Bone marrow (tissue), 2 donors: ENCODE data around the gene HSD11B2.

ENCODE experiments used
- DNase-seq, 2 donors: peaks; one replicate each; lab custom pipeline; 2025; lab: John Stamatoyannopoulos, UW

Gene HSD11B2

GRCh38 chr16:67451704-67452435 lies 20.9 kb downstream of the HSD11B2 start:
- no peak for DNase-seq

GRCh38 chr16:67454104-67454503 lies 23.2 kb downstream of the HSD11B2 start:
- no peak for DNase-seq

DNA sequence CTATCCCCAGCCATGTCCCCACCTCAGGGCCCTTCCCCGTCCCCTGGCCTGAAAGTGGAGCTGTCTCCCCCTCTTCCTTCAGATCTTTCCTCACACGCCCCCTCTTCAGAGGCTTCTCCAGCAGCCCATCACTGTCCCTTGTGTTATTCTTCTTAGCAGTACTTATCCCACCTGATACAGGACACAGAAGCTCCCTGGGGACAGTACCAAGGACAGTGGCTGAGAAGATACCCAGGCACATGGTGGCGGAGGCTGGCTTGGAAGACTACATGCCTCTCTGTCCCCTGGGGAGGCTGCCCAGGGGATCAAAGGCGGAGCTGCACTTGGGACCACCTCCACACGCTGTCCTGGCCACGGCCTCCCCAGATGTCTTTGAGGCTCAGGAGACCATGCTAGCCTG lies 23.9 kb downstream of the HSD11B2 start:
- no peak for DNase-seq

DNA sequence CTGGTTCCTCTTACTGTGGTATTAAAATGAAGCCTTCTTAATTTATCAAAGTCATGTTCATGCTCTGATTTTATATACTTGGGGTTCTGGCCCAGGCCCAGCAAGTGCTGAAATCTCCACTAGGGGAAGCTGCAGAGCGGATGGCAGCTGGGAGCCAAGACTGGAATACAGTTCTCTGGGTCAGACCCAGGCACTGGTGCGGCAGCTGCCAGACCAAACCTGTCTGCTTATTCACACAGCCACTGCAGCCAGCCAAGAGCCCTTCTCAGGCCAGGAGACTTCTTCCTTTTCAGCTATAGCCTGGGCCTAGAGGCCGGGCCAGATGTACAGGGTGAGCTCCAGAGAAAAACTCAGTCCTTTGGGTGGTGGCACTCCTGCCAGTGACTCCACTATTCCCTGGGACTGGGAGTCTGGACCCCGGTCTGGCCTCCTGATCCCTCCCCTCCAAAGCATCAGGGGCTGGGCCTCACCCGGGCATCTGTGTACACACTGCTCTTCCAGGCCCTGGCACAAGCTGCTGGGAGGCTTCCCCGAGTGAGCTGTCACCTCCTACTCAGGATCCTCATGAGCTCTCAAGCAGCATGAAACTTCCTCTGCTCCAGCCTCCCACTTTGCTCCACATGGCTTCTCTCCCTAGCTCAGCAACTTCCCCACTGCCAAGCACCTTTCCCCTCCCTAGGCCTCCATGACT lies 25.6 kb downstream of the HSD11B2 start:
- DNase-seq: no peak

GRCh38 chr16:67457611-67458010 lies 26.7 kb downstream of the HSD11B2 start:
- no peak for DNase-seq

DNA sequence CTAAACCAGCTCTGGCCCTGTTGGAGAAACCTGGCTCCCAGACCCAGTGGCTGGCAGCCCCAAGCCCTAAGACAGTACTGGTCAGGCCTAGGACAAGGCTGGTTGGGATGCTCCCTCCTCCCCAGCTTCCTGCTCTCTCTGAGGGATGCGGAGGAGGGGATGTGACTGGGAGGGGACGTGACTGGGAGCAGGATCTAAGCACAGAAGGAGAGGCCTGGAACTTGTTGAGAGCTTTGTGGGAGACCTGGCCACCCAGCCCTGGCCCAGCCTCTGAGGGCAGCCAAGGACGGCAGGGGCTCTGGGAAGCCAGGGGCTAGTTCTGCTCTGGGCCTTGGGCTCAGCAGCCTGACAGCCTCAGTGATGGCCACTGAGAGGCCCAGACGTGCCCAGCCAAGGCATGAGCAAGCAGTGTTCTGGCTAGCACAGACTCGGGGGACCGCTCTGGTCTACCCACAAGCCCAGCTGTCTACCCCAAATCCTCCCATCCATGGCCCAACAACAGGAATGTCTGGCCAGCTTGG lies 27.3 kb downstream of the HSD11B2 start:
- DNase-seq: no peak

GRCh38 chr16:67459066-67459860 lies 28.3 kb downstream of the HSD11B2 start:
- DNase-seq: no peak

DNA sequence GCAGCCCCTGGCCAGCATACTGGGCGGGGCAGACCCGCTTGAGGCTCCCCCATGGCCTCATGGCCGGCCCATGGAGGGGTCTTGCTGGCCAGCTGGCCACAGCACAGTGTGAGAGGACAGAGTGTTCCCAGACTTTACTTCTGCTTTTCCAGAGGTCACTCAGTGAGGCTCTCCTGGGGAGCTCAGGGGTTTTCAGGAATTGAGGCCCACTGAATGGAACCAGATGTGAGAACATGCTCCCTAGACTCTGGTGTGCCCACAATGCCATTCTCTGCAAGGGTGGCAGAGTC lies 28.9 kb downstream of the HSD11B2 start:
- no peak for DNase-seq

- DNase-seq: no peak
Measured at GRCh38 chr16:67460168-67460567, 29.2 kb downstream of the HSD11B2 start.

DNA sequence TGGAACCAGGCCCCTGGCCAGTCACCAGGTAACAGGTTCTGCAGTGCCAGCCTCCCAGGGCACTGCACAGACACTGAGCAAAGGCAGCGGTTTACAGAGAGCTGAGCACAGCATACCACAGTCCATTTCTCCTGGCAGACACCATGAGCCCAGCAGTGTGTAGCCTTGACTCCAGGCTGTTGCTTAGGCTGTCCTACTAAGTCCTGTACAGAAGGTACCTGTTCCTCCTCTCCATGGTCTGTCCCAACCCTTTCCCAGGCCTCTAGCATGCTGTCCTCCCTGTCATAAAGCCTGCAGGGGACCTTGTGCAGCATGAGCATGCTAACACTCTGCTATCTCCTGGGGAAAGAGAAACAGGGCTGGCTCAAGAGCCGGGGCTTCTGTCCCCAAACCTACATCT lies 30.0 kb downstream of the HSD11B2 start:
- no peak for DNase-seq

DNA sequence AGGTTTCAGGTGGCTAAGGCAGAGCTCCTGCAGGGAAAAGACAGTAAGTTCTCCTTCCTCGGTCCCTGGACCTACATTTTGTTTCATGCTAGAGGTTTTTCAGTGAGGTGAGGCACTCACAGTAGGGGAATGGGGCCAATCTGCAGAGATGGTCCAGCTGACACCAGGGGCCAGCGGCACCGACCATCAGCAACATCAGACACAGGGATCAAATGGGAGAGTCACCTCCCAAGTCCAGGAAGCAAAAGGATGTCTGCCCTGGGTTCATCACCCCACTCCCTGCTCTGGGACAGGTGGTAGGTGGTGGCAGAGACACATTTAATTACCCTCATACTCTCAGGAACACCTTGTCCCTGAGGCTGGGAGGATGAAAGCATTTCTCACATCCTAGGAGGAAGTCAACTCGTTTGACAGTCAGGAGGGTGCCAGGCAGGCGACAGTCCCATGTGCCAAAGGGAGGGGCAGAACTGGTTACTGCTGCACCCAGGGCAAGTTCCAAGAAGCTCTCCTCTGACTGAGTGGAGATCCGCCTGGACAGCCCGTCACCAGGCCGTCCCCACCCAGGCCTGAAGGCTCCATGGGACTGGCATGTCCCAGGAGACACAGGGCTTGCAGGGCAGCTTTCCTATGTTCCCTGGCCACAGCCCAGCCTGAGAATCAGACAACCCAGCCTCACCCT lies 30.8 kb downstream of the HSD11B2 start:
- DNase-seq: no peak

DNA sequence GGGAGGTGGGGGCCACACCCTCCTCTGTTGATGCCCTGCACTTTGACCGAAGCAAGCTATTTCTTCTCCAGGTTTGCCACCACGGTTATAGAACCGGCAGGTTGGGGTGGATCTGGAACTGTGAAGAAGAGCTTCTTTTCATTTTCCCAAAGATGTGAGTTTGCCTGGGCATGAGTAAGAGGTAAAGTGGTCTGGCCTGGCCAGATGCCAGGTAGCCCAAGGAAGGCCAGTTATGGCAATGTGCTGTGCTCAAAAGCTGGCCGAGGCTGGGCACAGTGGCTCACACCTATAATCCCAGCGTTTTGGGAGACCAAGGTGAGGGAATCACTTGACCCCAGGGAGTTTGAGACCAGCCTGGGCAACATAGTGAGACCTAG lies 31.3 kb downstream of the HSD11B2 start:
- no peak for DNase-seq

DNA sequence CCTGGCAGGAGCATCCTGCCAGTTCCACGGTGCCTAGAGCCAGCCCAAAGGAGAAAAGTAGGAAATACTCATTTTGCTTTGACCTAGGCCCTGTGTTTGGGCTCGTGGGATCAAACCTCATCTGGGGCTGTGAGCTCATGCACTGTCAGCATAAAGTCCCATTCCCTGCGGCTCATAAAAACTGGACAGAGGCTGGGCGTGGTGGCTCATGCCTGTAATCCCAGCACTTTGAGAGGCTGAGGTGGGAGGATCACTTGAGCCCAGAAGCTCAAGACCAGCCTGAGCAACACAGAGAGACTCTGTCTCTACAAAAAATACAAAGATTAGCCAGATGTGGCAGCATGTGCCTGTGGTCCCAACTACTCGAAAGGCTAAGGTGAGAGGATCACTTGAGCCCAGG lies 32.1 kb downstream of the HSD11B2 start:
- no peak for DNase-seq

DNA sequence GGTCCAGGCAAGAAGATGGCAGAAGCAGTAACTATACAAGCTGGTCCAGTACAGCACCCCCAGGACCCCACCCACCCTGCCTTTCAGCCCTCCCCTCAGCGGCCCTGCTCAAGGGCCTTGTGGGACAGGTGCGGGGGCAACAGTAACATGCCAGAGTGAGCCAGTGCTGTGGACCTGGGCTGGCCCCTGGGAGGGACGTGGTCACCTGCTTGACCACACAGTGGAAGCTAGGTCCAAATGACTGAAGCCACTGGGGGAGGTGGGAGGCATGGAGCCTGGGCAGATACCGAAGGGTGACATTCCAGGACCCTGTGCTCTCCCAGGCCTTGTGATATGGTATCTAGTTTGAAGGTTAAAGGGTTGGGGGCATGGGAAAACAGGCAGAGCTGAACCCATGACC lies 32.8 kb downstream of the HSD11B2 start:
- DNase-seq: no peak

DNA sequence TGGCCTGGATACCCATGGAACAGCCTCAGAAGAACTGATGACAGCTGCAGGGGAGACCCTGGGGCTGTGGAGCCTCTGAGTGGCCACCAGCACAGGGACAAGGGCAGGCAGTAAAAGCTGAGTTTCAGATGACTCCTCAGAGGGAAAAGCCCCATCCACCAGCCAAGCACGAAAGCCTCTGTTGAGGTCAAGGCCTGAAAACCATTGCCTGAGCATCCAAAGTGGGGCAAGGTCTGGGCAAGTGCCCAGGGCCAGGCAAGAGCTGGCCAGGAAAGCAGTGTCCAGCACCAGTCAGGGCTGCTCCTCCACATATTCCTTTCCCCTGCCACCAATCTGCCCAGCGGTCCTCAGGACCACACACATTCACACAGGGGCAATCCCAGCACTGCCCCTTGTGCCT lies 33.6 kb downstream of the HSD11B2 start:
- no peak for DNase-seq

DNA sequence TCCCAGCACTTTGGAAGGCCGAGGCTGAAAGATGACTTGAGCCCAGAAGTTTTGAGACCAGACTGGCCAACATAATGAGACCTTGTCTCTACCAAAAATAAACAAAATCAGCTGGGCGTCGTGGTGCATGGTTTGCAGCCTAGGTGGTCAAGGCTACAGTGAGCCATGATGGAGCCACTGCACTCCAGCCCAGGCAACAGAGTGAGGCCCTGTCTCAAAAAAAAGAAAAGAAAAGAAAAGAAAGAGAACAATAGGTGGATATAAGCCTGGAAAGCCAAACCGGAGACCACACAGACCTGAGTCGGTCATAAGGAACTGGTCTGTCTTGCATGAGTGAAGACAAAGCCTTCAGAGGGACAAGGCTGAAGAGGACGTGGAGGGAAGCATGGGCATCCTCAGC lies 35.7 kb downstream of the HSD11B2 start:
- DNase-seq: no peak

GRCh38 chr16:67468731-67469130 lies 37.8 kb downstream of the HSD11B2 start:
- DNase-seq: no peak

GRCh38 chr16:67470359-67470758 lies 39.4 kb downstream of the HSD11B2 start:
- no peak for DNase-seq

GRCh38 chr16:67471758-67472384 lies 41.0 kb downstream of the HSD11B2 start:
- no peak for DNase-seq

- DNase-seq: no peak
Measured at GRCh38 chr16:67474551-67475455, 43.9 kb downstream of the HSD11B2 start.
